ENCODE results near the gene NDUFA11. TPM values are rescaled to one million over a fixed set of nuclear protein-coding genes. Genes with fewer than 3 reads are reported as not detected.

NDUFA11 gene
- total RNA-seq, 4 donors from 2014 or later, result 80.9 to 245 (median 174) TPM

GRCh38 chr19:5932609-5933262 is 29.1 kb upstream of the NDUFA11 start:
- H3K9me3 ChIP-seq, result no peaks in the 10 kb centered on the region
- no peak overlapping the region for H3K4me3 ChIP-seq
- H3K27me3 ChIP-seq, result no peaks in the 10 kb centered on the region
- peaks cover 17% of the 10 kb centered on the region for H3K4me1 ChIP-seq
- H3K36me3 ChIP-seq, result peaks cover 74% of the 10 kb centered on the region
- DNase-seq (ENCODE audit: low spot score in 2 of 2), result no peak
- TF ChIP-seq POLR2A (IDR thresholded peaks at IDR 0.05), result no peak
- no peak for TF ChIP-seq CTCF (IDR thresholded peaks at IDR 0.05)
- no peak for TF ChIP-seq EP300 (IDR thresholded peaks at IDR 0.05)
- no peak for TF ChIP-seq POLR2AphosphoS5 (IDR thresholded peaks at IDR 0.05)
- 93% methylated on average over 20 of the region's 21 CpGs for WGBS
- no peak overlapping the region for H3K27ac ChIP-seq

- Histone ChIP-seq H3K4me3 (no peak overlapping the region), H3K27me3 (no peaks in the 10 kb centered on the region), H3K4me1 (peaks cover 23% of the 10 kb centered on the region), H3K36me3 (peaks cover 74% of the 10 kb centered on the region), H3K27ac (no peak overlapping the region), H3K9me3 (no peaks in the 10 kb centered on the region)
- 93% methylated on average over 18 of the region's 18 CpGs for WGBS
- TF ChIP-seq POLR2AphosphoS5 (IDR thresholded peaks at IDR 0.05), result no peak
- no peak for TF ChIP-seq EP300 (IDR thresholded peaks at IDR 0.05)
- no peak for TF ChIP-seq CTCF (IDR thresholded peaks at IDR 0.05)
- DNase-seq (ENCODE audit: low spot score in 2 of 2), result no peak
These were observed 28.6 kb upstream of the NDUFA11 start for GRCh38 chr19:5932146-5932545.

DNA sequence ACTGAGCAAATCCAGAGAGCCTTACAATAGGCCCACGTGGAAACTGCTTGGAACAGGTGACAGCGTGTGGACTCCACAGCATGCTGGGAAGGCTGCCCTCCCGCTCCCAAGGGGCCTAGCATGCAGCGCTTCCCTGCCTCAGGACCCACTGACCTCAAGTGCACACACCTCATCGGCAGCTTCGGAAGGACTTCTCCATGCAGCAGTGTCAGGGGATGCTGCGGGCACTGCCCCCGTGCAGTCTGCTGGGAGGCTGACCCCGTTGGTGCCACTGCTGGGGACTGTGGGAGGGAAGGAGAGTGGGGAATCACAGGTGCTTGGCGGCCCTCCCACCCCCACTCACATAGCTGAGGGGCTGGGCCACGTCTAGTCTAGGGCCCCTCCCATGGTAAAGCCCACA is 27.7 kb upstream of the NDUFA11 start:
- H3K36me3 ChIP-seq, result peaks cover 82% of the 10 kb centered on the region
- peaks cover 28% of the 10 kb centered on the region for H3K4me1 ChIP-seq
- 88% methylated on average over 11 of the region's 11 CpGs for WGBS
- no peak overlapping the region for H3K4me3 ChIP-seq
- no peaks in the 10 kb centered on the region for H3K27me3 ChIP-seq
- TF ChIP-seq POLR2AphosphoS5 (IDR thresholded peaks at IDR 0.05), result no peak
- no peak for TF ChIP-seq CTCF (IDR thresholded peaks at IDR 0.05)
- TF ChIP-seq POLR2A (IDR thresholded peaks at IDR 0.05), result no peak
- no peak for TF ChIP-seq EP300 (IDR thresholded peaks at IDR 0.05)
- no peak for DNase-seq (ENCODE audit: low spot score in 2 of 2)
- H3K9me3 ChIP-seq, result no peaks in the 10 kb centered on the region
- H3K27ac ChIP-seq, result no peak overlapping the region

- Histone ChIP-seq H3K4me3 (no peak overlapping the region), H3K27me3 (no peaks in the 10 kb centered on the region), H3K9me3 (no peaks in the 10 kb centered on the region), H3K36me3 (peaks cover 90% of the 10 kb centered on the region), H3K4me1 (peaks cover 20% of the 10 kb centered on the region), H3K27ac (no peak overlapping the region)
- TF ChIP-seq EP300 (IDR thresholded peaks at IDR 0.05) (no peak), CTCF (IDR thresholded peaks at IDR 0.05) (no peak)
- WGBS, result 78% methylated on average over 7 of the region's 14 CpGs
- DNase-seq (ENCODE audit: low spot score in 2 of 2), result no peak
These were observed 26.0 kb upstream of the NDUFA11 start for GRCh38 chr19:5929625-5930024.

DNA sequence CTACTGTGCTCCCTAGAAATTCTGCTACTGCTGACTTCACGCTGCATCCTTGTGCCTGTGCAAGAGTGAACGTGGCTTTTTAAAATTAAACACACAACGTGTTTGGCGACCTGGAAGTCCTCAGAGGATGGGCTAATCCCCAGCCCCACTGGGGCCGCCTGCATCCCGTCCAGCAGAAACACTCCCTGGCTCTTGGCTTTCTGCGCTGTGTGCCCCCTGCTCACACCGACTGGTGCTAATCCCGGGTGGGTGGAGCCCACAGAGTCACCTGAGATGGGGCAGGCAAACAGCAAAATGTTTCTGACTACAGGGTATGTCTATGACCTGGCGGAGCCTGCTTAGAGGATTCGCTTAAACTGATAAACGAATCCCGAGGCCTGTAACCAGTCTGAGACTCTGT is 25.6 kb upstream of the NDUFA11 start:
- DNase-seq (ENCODE audit: low spot score in 2 of 2), result no peak
- no peaks in the 10 kb centered on the region for H3K9me3 ChIP-seq
- TF ChIP-seq POLR2AphosphoS5 (IDR thresholded peaks at IDR 0.05), result no peak
- no peak for TF ChIP-seq POLR2A (IDR thresholded peaks at IDR 0.05)
- no peak for TF ChIP-seq CTCF (IDR thresholded peaks at IDR 0.05)
- TF ChIP-seq EP300 (IDR thresholded peaks at IDR 0.05), result no peak
- no peak overlapping the region for H3K27ac ChIP-seq
- peaks cover 20% of the 10 kb centered on the region for H3K4me1 ChIP-seq
- no peaks in the 10 kb centered on the region for H3K27me3 ChIP-seq
- no peak overlapping the region for H3K4me3 ChIP-seq
- H3K36me3 ChIP-seq, result peaks cover 94% of the 10 kb centered on the region
- WGBS, result 92% methylated on average over 13 of the region's 13 CpGs

Data from suprapubic skin (tissue), 4 donors.